ENCODE measurements around the gene TP63. TPM values are rescaled to one million over a fixed set of nuclear protein-coding genes. Genes with fewer than 3 reads are reported as not detected.

TP63 gene
- total RNA-seq, 1 experiment from 2014 or later: not detected

- Histone ChIP-seq H3K4me2 (ENCODE audit: insufficient read depth, insufficient read length, low read length) (no peak overlapping the region), H3K23ac (ENCODE audit: insufficient read length, low read depth, low read length) (no peak overlapping the region), H4K5ac (ENCODE audit: insufficient read length, low read depth, low read length) (no peak overlapping the region), H3K27ac (ENCODE audit: insufficient read length, low read depth, low read length) (no peak overlapping the region), H2AK5ac (ENCODE audit: insufficient read length, low read length) (no peak overlapping the region), H3K27me3 (ENCODE audit: insufficient read depth, low read length) (no peaks in the 10 kb centered on the region), H4K91ac (ENCODE audit: insufficient read length, low read depth, low read length) (no peak overlapping the region), H3K9me3 (ENCODE audit: control insufficient read depth, low read depth, low read length) (no peaks in the 10 kb centered on the region), H3K79me2 (ENCODE audit: insufficient read depth, low read length) (no peaks in the 10 kb centered on the region), H3K18ac (ENCODE audit: insufficient read length, low read depth, low read length) (no peak overlapping the region), H3K79me1 (ENCODE audit: insufficient read depth, low read depth, low read length, poor library complexity, severe bottlenecking) (no peaks in the 10 kb centered on the region), H2BK12ac (ENCODE audit: insufficient read length, low read depth, low read length) (no peak overlapping the region), H3K56ac (ENCODE audit: insufficient read length, low read depth, low read length) (no peak overlapping the region), H4K20me1 (ENCODE audit: control insufficient read depth, insufficient read depth, insufficient read length) (no peaks in the 10 kb centered on the region), H2BK20ac (ENCODE audit: low read depth, low read length, poor library complexity, severe bottlenecking) (no peak overlapping the region), H3K4ac (ENCODE audit: low read depth, low read length) (no peak overlapping the region), H3K9ac (ENCODE audit: extremely low read depth, insufficient read length, low read length) (no peak overlapping the region), H3K23me2 (ENCODE audit: insufficient read length, low read depth, low read length, poor library complexity, severe bottlenecking) (no peaks in the 10 kb centered on the region), H2BK5ac (ENCODE audit: insufficient read length, low read length) (no peak overlapping the region), H3K4me1 (ENCODE audit: insufficient read depth, low read length) (no peaks in the 10 kb centered on the region), H2AFZ (ENCODE audit: low read length) (no peak overlapping the region), H3T11ph (ENCODE audit: low read length) (no peak overlapping the region), H2BK120ac (ENCODE audit: low read depth, low read length, poor library complexity, severe bottlenecking) (no peak overlapping the region), H4K8ac (replicated peaks; ENCODE audit: insufficient read length, low read depth, low read length) (no peak overlapping the region), H3K14ac (ENCODE audit: insufficient read depth, low read length) (no peak overlapping the region), H2BK15ac (ENCODE audit: low read depth, low read length) (no peak overlapping the region)
- H3K27me3 Mint-ChIP-seq (ENCODE audit: low read depth): no peaks in the 10 kb centered on the region
- no peak overlapping the region for H3K27ac Mint-ChIP-seq
- H3K36me3 Mint-ChIP-seq (ENCODE audit: insufficient read depth in 1 of 3, low read depth in 3 of 3): no peaks in the 10 kb centered on the region
- TF ChIP-seq CTCF (conservative IDR thresholded peaks at IDR 0.05): no peak
- H3K4me1 Mint-ChIP-seq: peaks cover 4% of the 10 kb centered on the region in 2 experiments; a peak in 2 of 4 replicates
- DNase-seq: no peak
- H3K4me3 Mint-ChIP-seq: no peak overlapping the region
- no CpG with 5 or more reads among the region's 2 CpGs for WGBS (ENCODE audit: extremely low coverage, insufficient read length, low lambda C conversion rate)
- 0 out of 5 replicates have a peak, but pooled peaks cover 0 to 3% of the 10 kb centered on the region in 2 experiments for H3K9me3 Mint-ChIP-seq
These were observed 109.0 kb downstream of the TP63 start for GRCh38 chr3:189740156-189740555.

Measured in H9 (cell line).